GM18498 (cell line): ENCODE results near the gene PSPN.

ENCODE experiments used
- ATAC-seq: cut with Tn5 transposase; IDR thresholded peaks from one replicate; pipeline ENCODE4 v1.9.1; 2021; ENCODE audit warnings: mild to moderate bottlenecking, moderate library complexity; ENCODE audit not compliant: unreplicated experiment

The PSPN gene, protein sequence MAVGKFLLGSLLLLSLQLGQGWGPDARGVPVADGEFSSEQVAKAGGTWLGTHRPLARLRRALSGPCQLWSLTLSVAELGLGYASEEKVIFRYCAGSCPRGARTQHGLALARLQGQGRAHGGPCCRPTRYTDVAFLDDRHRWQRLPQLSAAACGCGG

DNA sequence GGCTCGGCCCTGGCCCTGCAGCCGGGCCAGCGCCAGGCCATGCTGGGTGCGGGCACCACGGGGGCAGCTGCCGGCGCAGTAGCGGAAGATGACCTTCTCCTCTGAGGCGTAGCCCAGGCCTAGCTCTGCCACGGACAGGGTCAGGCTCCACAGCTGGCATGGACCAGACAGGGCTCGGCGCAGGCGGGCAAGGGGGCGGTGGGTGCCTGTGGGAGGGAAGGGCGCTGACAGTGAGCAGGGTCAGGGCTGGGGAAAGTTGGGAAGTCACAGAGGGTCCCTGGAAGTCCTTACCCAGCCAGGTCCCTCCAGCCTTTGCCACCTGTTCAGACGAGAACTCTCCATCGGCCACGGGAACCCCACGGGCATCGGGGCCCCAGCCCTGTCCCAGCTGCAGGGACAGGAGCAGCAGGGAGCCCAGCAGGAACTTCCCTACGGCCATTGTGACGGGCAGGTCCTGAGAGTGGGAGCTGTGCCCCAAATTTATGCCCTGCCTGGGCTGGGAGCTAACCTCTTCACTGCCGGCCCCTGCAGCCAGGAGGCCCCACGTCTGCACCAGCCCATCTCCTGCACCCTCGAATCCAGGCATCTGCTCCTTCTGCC, at the start of gene PSPN:
Gene PSPN, minus strand, starts transcription at position 523 of the 600 bp plus-strand sequence. Its CDS starts 84 bp downstream, at position 439.
- no peak for ATAC-seq

DNA sequence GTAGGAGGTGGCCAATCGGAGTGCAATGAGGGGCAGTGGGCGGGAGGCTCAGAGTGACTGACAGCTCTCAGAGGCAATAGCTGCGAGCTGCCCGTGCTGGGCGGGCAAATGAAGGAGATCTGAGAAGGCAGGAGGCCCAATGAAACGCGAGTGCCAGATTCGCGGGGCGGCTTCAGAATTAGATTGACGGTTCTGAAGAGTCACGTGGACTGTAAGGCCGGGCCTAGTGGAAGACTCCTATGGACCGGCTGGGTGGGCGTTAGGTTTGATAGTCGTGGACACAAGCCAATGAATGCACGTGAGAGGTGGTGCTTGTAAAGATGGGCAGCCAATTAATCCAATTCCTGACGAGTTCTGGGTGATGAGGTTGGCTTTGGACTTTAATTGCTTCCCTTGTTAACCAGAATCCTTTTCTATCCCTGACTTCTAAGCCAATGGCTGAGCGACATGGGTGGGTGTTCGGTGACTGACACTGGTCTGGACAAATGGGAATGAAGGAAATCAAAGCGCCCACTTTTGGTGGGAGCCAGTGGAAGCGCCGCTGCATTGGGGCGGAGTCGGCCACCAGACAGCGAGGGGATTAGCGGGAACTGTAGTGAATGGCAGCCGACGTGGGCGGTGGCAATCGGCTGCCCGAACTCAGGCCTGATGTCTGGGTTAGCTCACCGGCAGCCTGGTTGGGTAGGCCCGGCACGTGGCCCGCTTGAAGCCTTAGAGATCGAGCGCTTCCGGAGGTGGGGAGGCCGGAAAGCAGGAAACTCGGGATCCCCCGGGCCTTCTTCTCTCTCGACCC, 49.4 kb upstream of the PSPN start:
- ATAC-seq, result peak; percentile 85

DNA sequence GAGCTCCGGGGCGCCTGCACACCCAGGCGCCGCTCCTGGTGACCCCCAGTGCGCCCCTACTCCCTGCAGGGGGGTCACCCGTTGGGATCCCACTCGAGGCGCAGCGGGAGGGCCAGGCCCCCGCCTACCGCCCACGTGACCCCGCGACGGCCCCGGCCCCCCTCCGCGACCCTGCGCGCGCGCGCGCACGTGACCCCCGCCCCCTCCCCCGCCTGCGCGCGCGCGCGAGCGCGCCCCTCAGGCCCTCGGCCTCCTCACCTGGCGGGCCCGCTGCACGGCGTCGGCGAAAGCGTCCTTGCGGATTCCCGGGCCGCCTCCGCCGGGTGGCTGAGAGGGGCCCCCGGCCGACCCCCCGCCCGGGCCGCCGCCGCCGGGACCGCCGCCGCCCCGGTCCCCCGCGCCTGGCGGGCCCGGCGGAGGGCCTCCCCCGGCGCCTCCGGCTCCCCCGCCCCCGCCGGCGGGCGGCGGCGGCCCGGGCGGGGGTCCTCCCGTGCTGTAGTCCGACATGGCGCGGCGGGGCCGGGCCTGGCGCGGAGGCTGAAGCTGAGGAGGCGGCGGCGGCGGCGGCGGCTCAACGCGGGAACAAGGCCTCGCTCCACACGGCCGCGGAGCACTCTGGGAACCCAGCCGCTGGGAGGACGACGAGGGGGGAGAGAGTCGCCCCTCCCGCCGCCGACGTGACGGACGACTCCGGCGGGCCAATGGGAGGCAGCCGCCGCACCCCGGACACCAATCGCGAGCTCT, 48.6 kb upstream of the PSPN start, which contains the start of gene KHSRP:
Gene KHSRP, minus strand, starts transcription at position 617 of the 744 bp plus-strand sequence. Its CDS starts 110 bp downstream, at position 507.
- ATAC-seq, result peak; percentile 2

DNA sequence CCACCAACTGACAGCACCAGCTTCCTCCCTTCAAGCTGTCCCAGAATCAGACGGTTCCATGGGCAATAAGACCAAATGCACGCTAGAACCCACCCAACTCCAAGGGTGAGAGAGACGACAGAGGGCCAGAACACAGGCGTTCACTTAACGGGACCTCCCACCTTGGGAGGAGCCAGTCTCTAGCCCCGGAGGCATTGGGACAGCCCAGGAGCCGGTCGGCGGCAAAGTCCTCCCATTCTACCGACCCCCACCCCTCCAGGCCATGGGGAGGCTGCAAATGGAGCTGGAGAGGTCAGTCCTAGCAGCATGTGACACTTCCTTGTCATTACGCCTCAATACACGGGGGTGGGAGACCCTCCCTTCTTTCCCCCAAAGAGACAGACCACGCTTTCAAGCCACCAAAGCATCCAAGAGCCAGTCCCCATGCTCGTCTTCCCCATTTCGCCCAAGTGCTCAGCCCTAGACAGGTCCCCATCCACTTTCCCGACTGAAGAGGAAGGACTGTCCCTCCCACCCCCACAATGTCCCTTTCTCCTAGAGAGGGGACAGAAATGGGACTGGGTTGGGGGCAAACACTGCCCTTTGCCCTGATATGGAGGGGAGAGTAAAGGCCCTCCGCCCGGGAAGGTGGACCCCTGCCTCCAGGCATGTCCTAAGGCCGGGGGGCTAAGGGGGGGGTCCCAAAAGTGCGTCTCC, 47.9 kb upstream of the PSPN start:
- ATAC-seq, result no peak

DNA sequence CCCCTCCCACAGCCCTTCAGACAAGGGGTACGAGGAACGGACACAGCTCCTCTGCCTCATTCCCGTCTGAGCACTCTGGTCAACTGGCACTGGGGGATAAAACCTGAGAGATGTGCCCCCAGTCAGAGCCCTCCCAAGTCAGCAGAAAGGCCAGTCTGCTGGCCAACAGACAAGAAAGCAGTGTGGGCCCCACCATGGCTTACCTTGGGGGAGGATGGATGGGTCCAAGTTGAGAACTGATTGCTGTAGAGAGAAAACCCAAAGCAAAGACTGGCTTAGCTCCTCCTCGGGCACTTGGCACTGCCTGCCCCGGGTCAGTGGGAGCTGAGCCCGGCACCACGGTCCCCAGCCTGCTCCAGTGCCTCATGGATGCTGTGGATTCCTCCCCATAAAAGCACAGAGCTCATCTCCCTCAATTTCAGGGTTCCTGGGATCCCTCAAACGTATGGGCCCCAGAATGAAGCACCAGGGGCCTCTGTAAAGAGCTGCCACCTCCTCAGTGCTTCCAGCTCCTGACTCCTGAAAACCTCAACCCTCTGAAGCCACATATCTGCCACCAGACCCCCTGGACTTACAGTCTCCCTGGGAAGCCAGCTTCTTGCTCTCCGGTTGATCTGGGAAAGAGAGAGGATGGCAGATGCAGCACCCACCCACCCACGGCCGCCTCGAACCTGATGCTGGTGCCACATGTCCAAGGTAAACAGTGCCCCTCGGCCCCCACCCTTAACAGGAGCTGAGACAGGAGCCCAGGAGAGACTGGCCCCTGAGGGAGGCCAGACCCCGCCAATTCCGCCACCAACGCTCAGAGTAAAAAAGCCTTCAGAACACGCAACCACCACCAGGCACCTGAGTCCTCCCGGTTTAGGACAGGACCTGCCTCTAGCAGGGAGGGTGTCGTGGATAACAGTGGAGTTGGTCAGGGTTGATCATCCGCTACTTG, 45.6 kb upstream of the PSPN start:
- no peak for ATAC-seq

DNA sequence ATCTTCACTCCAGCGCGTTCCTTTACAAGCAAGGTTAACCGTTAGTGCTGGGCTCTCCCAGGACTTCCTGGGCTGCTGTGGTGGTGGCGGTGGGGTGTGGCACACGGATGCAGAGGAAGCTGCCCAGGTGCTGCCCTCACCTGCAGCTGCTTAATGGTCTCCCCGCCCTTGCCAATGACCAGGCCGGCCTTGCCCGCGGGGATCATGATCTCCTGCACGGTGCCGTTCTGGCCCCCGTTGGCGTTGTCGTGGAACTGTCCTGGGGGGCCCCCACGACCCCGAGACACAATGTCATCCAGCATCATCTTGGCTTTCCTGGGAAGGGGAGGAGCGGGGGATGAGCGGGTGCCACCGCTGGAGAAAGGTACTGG, 42.8 kb upstream of the PSPN start:
- no peak for ATAC-seq

DNA sequence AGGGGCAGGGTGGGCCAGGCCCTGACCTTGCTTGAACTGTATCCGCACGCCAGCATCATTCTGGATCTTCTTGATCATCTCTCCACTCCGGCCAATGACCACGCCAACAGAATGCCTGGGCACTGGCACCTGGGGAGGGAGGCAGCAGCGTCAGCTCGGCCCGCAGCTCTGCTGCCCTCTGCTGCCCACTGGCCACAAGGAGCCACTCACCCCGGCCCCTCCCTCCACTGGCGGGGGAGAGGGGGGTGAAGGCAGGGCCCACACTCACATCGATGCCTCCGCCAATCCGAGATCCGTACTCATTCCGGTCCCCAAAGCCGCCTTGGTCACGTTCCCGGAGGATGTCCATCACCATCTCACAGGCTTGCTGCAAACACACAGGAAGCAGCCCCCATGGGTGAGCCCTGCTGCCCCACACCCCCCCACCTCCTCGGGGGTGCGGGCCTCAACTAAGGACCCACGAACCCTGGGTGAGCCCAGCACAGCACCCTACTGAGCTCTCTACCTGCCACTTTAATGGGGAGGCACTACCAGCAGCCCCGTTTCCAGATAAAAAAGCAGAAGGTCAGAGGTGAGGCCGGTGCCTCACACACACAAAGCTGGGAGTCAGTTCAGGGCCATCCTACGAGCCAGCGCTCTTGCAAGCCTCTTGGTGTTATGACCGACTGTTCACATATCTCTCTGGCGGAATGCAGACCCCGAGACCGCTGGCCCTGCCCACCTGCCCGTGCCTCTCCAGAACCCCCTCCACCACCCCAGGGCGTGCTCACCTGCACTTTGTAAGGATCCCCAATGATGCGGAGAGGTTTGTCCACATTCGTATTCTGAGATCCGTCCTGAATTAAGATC, 42.2 kb upstream of the PSPN start:
- no peak for ATAC-seq

DNA sequence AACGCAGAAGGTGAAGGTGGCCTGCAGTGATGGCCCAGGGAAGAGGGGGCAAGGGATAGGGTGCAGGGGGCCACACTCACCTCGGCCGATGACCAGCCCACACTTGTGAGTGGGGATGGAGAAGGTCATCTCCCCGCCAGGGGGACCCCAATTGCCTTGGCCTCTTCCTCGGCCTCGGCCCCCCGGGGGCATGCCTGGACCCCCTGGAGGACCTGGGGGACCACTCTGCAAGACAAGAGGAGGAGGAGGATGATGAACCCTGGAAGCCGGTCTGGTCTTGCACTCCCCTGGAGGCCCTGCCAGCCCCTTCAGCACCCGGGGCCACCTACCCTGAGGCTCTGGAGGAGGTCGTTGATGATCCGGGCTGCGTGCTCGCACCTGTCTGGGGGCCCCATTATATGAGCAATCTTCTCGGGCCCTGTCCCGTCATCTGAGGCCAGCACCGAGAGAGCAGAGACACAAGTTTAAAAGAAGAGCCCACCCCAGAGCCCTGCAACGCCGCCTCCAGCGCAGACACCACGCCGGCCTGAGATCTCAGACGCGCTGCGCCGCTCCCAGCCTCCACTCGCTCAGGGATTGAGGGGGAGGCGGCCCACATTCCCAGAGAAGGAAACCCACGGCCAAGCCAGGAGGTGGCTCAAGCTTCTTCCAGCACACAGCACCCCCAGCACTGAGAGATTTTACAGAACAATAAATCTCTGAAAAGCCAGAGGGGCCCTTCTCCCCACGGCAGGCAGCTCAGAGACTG, 41.1 kb upstream of the PSPN start:
- ATAC-seq, result no peak

DNA sequence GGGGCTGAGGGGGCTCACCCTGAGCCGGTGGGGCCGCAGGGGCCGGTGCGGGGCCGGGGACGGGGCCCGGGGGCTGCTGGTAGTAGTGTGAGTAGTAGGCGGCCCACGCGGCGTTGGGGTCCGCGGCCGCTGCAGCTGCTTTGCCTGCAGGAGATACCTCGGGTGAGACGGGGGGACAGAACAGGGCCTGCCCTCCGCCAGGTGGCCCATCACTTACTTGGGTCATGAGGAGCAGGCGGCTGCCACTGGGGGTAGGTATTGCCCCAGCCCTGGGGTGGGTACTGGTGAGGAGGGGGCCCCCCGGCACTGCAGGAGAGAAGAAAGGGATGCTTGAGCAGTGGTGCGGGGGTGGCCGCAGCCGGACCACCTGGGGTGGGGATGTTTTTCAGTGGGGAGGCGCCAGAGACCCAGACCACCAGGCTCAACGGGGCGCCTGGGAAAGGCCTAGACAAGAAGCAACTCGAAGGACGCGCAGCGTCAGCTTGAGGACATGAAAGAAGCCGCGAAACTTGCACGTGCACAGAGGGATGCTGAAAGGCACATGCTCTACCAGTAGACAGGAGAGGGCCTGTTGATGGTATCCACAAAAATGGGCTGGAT, 40.0 kb upstream of the PSPN start:
- ATAC-seq, result no peak

DNA sequence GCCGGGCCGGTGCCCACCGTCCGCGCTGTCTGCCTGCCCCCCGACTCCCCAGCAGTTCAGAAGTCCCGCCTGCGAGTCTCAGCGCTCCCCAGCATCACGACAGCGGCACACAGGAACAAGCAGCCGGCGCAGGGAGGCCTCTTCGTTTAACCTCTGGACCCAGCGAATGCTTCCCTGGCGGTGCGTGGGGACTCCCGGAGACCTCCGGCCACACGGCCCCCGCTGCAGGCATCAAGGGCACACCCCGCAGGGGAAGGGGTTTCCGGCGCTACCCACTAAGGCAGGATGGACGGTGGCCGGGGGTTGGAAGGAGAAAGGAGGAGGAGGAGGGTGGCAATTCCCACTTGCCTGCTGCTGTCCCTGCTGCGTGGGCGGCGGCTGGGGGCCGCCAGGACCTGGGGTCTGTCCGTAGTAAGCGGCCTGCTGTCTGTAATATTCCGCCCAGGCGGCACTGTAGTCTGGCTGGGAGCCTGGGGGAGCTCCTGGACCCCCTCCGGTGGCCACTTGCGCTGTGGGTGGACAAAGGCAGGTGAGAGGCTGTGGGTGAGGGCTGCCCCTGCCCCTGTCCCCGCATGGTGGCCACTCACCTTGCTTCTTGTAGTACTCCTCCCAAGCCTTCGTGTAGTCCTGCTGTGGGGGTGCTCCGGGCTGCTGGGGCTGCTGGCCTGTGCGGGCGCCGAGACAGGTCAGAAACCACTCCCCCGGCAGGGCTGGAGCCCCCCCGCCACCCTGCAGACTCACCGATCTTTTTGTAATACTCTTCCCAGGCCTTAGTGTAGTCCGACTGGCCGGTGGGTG, 39.3 kb upstream of the PSPN start:
- ATAC-seq, result no peak

DNA sequence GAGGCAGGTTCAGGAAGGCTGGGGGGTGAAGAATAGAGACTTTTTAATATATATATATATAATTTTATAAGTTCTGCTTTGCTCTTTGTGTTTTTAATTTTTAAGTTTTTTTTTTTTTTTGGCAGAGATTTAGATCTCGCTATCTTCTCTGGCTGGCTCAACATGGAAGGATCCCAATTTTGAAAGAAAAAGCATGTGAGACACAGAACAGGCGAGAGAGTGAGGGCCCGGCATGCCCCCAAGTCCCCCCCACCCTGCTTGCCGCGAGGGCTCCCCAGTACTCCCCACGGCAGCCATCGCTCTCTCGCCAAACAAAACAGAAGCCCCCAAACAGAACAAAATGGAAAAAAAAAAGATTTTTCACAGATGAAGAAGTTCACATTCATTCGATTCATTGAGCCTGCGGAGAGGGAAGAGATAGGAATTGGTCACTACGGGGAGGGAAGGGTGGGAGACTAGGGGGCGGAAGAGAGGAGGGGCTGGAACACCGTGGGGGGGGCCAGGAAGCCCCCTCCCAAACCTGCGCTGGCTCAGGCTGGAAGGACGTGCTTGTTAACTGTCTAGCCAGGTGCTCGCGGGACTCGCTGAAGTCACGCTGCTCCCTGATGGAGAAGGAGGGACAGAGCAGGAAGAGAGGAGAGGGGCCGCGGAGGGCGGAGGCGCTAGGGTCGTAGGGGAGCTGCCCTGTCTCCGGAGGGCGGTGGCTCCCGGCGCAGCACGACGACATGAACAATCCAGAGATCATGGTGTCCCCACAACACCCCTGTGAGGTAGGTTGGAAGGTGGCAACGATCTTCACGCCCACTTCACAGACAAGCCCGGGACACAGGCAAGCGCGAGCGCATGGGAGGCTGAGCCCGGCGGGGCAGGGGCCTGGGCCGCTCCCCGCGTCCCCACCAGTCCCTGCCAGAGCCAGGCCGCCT, 38.2 kb upstream of the PSPN start:
- no peak for ATAC-seq

DNA sequence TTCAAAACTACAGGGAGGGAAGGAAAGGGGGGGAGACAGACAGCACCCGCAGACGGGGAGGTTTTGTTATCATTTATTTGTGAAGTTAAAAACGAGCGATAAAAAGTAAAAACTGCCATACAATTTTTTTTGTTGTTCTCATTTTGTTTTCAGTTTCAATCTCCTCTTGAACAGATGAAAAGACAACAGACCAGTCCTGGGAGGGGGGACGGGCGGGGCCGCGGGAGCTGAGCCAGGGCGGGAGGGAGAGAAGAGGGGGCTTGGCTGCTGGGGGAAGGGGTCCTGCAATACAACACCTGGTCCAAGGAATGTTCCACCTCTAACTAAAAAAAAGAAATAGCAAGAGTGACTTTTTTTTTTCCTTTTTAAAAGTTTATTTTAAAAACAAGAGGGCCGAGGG, 37.6 kb upstream of the PSPN start:
- ATAC-seq, result no peak

DNA sequence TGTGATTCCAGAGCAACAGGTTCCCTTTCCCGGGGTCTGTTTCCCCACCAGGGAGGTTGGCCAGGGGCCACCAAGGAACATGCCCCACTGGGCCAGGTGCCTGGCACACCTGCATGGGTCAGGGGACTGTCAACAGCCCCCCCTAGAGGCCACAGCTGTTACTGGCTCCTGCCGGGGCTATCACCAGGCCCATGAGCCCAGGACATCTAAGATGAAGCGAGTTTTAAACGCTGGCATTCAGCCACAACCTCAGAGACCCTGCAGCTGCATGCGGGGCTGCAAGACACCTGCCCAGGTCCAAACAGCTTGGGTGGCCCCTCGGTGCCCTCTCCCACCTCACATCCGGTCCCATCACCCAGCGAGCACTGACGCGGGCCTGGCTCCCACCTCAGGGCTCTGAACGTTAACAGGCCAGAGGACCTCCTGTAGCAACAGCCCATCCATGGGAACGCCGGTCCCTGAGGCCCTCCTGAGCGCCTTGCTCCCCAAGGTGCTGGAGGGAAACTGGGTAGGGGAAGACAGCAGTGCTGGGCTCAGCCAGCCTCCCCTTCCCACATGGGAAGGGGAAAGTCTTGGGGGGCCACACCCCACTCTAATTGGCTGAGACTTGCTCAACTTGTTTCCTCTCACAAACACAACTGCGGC, 36.8 kb upstream of the PSPN start:
- no peak for ATAC-seq

DNA sequence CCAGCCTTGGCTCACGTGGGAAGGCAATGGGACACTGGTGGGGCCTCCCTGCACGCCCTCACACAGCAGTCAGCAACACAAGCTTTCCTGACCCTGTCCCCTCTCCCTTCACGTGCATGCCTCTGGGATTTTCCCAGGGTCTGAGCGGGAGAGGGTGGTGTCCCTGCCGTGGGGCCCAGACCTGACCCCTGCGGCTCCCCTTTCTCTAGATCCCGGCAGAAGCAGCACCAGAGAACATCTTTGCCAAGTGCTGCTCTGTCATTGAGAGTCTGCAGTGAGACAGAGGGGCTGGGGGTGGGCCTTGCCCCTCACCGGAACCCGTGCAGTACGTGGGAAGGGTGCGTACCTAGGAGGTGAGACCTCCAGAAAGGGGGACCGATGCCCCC, 36.3 kb upstream of the PSPN start:
- ATAC-seq, result no peak

DNA sequence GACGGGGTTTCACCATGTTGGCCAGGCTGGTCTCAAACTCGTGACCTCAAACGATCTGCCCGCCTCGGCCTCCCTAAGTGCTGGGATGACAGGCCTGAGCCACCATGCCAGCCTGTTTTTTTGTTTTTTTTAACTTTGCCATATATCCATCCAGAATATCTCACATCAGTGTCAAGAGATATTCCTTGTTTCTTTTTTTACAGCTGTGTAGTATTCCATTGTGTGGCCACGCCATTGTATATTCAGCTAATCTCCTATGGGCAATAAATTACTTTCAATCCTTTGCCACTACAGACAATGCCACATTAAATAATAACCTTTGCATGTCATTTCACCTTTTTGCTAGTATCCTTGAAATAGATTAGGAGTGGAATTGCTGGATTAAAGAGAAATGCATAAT, 33.6 kb upstream of the PSPN start:
- no peak for ATAC-seq
